ENCODE results near the gene TRAPPC1.

Gene TRAPPC1

DNA sequence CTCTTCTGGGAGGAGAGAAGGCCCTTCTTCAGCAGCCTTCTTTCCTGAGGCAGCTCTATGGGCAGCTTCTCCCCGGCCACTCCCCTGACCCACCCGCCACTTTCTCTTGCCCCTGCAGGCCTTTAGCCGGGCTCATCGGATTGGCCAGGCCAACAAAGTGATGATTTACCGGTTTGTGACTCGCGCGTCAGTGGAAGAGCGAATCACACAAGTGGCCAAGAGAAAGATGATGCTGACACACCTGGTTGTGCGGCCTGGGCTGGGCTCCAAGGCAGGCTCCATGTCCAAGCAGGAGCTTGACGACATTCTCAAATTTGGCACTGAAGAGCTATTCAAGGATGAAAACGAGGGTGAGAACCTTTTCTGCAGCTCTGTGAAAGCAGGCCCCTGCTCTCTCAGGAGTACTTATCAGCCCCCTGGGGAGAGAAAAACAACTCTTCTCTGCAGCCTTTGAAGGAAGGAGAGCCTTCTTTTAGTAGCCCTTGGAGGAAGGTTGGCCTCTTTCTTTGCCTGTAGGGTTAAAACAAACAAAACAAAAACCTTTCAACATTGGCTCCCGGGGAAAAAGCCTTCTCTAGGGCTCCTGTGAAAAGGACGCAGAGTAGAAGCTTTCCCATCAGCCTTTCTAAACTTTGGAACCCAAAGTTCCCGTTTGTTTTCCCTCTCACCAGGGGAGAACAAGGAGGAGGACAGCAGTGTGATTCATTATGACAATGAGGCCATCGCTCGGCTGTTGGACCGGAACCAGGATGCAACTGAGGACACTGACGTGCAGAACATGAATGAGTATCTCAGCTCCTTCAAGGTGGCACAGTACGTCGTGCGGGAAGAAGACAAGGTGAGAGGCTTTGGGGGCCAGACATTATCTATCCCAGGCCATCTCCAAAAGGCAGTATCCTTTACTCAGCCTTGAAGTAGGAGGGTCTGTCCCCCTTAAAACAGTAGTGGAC lies 28.3 kb downstream of the TRAPPC1 start:
- no peak for DNase-seq (ENCODE audit: low read depth in 2 of 2, low spot score in 1 of 2)

DNA sequence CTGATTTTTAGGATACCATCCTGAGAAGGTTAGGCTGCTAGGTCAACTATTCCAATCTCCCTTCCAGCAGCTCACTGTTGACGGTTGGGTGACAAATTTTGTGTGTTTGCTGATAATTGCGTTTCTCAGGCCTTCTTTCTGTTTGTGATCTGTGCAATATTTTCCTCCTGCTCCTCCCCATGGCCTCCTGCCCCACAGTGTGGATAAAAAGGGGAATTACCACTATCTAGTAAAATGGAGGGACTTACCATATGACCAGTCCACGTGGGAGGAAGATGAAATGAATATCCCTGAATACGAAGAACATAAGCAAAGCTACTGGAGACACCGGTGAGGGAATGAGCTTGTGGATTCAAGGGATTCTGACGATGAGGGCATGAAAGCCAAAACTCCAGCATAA lies 34.0 kb downstream of the TRAPPC1 start:
- DNase-seq (ENCODE audit: low read depth in 2 of 2, low spot score in 1 of 2): no peak

DNA sequence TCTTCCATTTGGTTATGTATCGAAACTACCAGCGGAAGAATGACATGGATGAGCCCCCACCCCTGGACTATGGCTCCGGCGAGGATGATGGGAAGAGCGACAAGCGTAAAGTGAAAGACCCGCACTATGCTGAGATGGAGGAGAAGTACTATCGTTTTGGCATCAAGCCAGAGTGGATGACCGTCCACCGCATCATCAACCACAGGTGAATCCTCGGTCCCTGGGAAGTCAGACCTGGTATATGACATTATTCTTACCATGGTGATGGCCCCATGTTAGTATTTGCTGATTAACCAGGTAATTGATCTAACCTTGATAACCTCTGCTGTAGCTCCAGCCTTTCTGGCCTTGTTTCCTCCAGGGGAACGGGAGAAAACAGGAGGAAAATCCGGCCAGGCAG lies 34.7 kb downstream of the TRAPPC1 start:
- no peak for DNase-seq (ENCODE audit: low read depth in 2 of 2, low spot score in 1 of 2)

DNA sequence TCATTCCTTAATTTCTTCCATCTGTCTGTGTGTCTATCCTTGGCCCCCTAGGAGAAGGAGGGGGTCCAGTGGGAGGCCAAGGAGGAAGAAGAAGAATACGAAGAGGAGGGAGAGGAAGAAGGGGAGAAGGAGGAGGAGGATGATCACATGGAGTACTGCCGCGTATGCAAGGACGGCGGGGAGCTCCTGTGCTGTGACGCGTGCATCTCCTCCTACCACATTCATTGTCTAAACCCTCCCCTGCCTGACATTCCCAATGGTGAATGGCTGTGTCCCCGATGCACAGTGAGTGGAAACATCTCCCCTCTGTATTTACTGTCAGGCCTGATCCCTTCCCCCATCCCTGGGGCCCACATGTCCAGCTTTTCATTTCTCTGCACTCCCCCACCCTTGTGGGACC lies 36.9 kb downstream of the TRAPPC1 start:
- DNase-seq (ENCODE audit: low read depth in 2 of 2, low spot score in 1 of 2): no peak

DNA sequence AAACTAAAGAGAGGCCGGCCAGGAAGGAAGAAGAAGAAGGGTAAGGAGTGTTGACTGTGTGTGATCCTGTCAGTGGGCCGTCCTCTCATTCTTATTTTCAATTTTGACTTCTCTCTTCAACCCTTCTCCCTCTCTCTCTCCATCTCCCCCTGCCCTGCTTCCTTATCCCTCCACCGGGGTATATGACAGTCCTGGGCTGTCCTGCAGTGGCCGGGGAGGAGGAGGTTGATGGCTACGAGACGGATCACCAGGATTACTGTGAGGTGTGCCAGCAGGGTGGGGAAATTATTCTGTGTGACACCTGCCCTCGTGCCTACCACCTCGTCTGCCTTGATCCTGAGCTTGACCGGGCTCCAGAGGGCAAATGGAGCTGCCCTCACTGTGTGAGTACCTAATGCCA lies 37.5 kb downstream of the TRAPPC1 start:
- no peak for DNase-seq (ENCODE audit: low read depth in 2 of 2, low spot score in 1 of 2)

DNA sequence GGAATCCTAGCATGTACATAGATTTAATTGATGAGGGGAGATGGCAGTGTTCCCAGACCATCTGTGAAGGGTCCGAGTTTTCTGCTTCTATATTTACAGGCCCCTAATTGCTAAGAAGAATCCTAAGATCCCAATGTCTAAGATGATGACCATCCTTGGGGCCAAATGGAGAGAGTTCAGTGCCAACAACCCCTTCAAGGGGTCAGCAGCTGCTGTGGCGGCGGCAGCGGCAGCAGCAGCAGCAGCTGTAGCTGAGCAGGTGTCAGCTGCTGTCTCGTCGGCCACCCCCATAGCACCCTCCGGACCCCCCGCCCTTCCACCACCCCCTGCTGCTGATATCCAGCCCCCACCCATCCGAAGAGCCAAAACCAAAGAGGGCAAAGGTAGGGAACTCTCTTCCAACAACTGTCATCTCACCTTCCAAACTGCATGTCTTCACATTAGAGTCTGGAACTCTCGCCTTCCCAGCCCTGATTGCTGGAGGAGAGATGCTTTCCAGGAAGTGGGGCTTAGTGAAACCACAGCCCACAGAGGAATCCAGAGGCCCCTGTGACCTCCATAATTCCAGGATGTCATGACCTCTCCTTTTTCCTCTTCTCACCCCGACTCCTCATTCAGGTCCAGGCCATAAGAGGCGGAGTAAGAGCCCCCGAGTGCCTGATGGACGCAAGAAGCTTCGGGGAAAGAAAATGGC lies 38.4 kb downstream of the TRAPPC1 start:
- no peak for DNase-seq (ENCODE audit: low read depth in 2 of 2, low spot score in 1 of 2)

DNA sequence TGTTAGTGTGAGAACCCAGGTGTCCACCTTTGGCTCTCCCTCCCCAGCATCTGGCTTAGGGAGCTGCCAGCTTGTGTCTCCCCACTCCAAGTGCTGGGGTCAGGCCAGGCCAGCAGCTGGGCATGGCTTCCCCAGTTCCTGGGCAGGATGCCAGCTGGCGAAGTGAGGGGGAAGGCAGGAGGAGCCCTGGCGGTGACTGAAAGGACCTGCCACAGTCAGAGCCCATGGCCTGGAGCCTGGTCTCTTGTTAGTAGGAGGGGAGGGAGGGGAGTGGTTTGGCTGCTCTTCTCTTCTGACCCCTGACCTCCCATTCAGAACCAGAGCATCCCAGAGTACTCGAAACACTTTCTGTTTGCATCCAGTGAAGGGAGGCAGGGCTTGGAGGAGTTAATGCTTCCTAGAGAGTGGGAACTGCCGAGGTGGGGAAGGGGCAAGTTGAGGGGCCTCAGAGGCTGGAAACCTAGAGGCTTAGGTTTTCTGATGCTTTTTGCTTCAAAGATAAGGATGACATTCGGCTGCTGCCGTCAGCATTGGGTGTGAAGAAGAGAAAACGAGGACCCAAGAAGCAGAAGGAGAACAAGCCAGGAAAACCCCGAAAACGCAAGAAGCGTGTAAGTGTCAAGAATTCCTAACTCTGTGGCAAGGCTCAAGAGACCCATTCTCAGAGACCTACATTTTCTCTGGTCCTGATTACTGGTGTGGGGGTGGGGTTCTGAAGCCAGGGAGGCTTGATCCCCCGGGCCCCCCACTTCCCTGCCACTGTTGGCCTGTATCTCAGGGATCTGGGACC lies 42.4 kb downstream of the TRAPPC1 start:
- DNase-seq (ENCODE audit: low read depth in 2 of 2, low spot score in 1 of 2): peak in 1 of 2 donors; percentile 3

DNA sequence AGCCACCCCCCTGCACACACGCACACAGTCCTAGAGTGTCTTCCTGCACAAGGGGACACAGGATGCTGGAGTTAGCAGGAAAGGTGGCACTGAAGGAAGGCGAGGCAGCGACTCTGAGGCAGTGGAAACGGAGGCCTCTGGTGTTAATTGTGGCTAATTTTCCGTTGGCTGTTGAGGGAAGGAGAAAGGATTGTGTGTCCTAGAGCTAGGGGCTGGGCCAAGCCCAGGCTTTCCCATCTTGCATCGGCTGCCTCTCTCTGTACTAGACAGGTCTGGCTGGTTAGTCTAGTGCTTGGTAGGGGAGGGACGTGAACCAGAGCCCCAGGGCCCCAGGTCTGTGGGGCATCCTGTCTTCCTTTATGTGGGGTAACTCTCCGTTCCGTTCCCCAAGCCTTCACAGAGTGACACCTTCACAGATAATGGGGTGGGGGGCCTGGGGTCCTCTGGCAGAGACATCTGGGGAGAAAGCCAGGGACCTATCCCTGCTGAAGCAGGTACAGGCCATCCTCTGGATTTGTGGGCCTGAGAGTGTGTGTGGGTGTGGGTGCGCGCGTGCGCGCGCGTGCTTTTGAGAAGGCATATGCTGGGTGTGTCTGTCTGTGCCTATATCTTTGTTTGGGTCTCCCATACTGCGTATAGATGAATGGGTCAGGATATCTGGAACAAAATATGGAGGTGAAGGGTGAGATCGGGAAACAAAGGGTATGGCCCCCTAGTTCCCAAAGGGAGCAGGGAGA lies 43.4 kb downstream of the TRAPPC1 start, which contains the start of gene CHD3:
TSS of gene CHD3 (plus strand) at position 606 of the 737 bp plus-strand sequence. CDS start 212 bp downstream, outside the sequence.
- DNase-seq (ENCODE audit: low read depth in 2 of 2, low spot score in 1 of 2): peak in 1 of 2 donors; percentile 2

DNA sequence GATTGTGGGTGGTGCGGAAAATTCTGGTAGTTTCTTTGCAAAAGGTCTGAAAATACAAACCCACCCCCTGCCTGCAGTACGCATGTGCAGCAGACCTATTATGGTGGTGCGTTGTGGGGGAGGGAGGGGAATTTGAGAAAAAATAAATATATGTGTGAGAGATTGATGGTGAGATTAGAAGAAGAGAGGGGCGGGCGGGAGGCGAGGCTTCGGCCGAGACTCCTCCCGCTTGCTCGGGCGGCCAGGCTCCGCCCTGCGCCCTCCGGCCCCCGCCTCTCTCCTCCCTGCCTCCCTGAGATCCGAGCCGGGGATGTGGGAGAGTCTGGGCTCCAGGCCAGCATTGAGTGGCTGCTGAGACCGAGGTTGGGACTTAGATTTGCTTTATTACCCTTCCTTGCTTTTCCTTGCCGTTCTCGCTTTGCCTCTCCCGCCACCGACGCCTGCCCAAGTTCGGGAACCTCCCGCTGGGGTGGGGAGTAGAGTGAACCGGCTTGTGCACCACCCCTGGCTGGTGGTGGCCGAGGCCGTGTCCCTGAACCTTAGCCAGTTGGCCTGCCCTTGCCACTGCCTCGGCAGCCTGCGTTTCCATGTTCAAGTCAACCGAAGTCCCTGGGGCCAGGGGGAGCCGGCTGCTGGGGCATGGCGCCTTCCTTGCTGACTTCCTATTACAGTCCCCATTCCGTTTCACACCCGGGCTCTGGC lies 44.1 kb downstream of the TRAPPC1 start:
- DNase-seq (ENCODE audit: low read depth in 2 of 2, low spot score in 1 of 2): peak in 1 of 2 donors; percentile 80

DNA sequence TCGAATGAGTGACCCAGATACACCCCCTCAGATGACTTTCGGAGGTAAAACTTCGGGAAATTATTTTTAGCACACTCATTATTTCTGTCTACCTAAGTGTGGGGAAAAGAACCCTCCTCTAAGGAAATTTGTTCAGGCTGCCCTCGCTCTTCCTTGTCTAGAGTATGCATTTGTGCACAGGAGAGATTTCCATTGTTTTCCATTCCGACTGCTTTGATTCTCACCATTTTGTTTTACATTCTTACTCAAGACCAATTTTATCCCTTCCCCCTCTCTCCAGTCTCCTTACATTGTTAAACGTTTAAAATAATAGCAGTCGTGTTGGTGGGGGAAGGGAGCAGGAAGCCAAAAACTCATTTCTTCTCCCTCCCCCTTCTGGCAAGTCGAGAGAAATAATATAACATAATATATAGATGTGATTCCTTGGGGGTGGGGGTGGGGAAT lies 44.7 kb downstream of the TRAPPC1 start:
- no peak for DNase-seq (ENCODE audit: low read depth in 2 of 2, low spot score in 1 of 2)

DNA sequence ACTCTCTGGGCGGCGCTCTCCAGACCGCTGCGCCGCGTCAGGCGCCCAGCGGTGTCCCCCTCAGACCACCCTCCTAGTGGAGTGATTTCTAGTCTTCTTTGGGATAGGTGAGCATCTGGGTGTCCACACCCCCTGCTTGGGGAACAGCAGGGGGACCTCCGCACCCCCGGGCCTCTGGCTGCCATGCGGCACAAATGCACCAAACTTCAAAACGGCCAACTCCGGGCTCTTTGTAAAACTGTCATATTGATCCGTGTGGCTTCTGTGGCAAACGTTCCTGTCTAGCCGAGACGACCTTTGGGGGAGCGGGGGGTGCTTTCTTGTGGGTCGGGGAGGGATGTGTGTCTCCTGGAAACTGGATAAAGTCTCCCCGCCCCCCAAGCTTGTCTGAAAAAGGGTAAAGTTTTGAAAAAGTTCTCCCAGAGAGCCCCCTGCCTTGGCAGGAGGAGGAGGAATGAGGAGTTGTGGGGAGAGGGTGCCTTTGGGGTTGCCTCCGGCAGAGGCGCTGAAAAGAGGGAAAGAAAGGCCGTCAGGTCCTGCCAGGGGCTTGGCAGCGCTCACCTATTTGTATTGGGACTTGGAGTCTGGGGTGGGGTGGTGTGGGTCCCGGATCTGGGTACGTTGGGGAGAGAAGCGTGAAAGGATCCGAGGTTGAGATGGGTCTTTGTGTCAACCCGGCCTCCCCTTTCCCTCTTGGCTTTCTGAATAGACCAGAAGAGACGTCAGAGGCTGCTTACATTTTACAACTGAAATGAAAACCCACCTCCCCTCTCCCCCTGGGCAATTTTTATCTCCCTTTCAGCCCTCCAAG lies 45.3 kb downstream of the TRAPPC1 start:
- peak in 1 of 2 donors; percentile 25 for DNase-seq (ENCODE audit: low read depth in 2 of 2, low spot score in 1 of 2)

DNA sequence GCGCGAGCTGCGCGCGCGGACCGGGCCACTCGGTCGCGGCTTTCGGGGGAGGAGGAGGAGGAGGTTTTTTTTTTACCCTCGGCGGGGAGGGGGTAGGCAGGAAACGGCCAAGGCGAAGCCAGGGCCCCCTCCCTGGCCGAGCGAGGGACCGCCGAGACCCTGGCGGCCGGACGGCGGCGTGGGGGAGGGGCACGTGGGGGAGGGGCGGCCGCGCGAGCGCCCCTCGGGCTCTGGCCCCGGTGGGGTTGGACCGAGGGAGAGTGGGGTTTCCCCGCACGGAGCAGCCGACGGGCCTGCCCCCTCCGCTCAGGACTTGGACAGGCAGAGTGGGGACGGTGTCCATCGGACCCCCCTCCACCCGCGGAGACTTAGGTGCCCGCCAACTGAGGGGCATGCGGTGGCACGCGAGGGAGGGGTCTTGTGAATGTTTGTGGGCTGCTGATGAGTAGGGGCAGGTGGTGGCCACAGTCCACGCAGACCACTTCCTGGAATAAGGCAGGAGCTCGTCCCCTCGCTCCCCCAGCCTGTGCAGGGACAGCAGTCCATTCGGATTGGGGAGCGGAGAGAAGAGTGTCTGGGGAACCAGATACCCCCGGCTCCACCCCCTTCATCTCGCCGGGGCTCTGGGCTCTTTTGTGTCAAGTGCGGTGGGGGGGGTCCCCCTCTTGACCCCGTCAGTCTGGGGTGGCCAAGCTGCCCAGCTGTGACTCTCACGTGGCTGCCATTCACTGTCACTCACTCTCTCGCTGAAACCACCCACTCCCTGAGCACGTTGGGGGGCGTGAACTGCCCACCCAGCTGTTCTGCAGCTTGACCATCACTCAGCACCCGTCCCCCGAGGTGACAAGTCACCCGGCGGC lies 46.1 kb downstream of the TRAPPC1 start:
- DNase-seq (ENCODE audit: low read depth in 2 of 2, low spot score in 1 of 2): peak in 1 of 2 donors; percentile 13

DNA sequence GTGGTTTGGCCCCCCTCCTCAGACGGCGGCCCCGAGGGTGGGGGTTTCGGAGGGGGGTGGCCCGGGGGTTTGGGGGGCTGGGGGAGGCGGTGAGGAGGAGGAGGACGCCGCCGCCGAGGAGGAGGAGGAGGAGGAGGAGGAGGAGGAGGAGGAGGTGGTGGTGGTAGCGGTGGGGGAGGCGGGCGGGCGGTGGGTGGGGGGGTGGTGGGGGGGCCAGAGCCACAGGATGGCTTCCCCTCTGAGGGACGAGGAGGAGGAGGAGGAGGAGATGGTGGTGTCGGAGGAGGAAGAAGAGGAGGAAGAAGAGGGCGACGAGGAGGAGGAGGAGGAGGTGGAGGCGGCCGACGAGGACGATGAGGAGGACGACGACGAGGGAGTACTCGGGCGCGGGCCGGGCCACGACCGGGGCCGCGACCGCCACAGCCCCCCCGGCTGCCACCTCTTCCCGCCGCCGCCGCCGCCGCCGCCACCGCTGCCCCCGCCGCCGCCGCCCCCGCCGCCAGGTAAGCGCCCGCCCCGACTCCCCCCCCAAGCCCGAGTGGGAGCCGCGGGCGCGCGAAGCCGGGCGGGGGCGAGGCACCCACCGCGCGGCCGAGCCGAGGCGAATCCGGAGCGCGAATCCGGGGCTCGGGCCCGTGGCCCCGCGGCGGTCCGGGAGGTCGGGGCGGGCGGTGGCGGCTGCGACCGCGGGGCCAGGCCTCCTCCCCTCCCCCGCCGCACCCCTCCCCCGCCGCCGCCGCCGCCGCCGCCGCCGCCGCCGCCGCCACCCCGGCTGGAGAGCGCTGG lies 47.0 kb downstream of the TRAPPC1 start:
- peak in 1 of 2 donors; percentile 15 for DNase-seq (ENCODE audit: low read depth in 2 of 2, low spot score in 1 of 2)

DNA sequence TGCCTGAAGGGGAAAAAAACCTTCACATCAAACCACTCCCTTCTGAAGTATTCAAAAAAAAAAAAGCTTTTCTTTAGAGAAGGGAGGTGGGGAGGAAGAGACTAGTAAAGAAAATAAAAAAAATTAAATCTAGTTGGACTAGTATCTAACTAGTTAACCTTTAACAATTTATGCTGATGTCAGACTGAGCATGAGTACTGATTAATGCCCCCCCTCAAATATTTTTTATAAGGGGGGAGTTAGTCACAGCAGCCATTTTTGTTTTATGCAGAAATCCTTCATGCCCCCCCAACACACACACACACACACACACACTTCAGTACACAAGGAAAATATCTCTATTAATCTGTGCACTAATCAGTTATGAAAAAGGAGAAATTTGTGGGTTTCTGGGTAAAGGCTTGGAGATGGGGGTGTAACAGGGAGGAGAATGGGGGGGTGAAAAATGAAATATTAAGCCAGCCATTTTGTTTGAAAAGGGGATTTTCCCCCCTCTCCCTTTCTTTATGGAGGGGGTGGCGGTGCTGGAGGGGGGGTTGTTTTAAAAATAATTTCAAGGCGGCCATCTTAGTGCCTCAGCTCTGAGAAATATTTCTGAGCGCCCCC lies 47.9 kb downstream of the TRAPPC1 start:
- DNase-seq (ENCODE audit: low read depth in 2 of 2, low spot score in 1 of 2): no peak

DNA sequence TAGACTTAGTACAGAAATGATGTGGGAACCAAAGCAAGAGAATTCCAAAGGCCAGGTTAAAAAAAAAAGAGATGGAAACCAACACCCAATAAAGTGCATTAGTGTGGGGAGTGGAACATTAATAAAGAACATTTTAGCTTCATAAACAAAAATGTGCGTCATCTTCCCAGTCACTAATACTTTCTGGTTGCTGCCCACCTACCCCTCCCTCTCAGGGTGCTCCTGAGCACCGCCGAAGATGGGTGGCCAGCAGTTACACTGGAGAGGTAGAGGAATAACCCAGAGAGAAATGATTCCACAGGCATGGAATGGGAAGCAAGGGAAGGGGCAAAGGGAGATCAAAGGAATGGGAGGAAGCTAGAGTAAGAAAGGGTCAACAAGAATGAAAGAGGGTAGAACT lies 49.1 kb downstream of the TRAPPC1 start:
- DNase-seq (ENCODE audit: low read depth in 2 of 2, low spot score in 1 of 2): no peak

DNA sequence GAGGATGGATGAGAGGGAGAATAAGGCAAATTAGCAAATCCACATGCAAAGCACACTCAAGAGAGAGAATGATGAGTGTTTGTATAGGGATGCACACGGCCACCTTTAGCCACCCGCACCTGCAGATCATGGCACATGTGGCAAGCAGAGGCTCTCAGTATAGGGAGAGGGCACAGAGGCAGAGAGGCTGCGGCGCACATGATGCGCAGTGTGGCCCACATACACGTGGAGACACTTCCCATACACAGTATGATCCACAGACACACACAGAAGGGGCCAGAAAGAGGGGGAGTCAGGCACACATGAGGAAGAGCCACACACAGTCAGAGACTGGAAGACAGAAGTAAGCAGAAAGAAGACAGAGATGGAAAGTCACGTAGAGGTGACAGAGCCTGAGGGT lies 49.7 kb downstream of the TRAPPC1 start:
- DNase-seq (ENCODE audit: low read depth in 2 of 2, low spot score in 1 of 2): no peak

Measured in stimulated activated CD8-positive, alpha-beta memory T cell treated with anti-CD3 and anti-CD28 coated beads, Interleukin-4, amount 100 ng/mL, for 1 hour (primary cell).